Gastroesophageal sphincter (tissue), 3 donors: Measurements from ENCODE around the gene ZMIZ1.

Experiments used
- CTCF ChIP-seq, 4 experiments: fragments of 200-600 bp in 2 of 4; fragments of 450-650 bp in 2 of 4; sonication (generic) in 1 of 4; IDR thresholded peaks; one replicate each; pipeline ENCODE4 v1.5.1; 2017 to 2019; ENCODE audit warnings: antibody characterized with exemption in 4 of 4, mild to moderate bottlenecking in 2 of 4, moderate library complexity in 2 of 4
- EP300 ChIP-seq: sonication (generic); formaldehyde crosslinking; IDR thresholded peaks from one replicate; pipeline ENCODE4 v1.6.1; 2017; ENCODE audit warnings: antibody characterized with exemption, mild to moderate bottlenecking
- POLR2A ChIP-seq, 2 donors: fragments of 450-650 bp; IDR thresholded peaks; one replicate each; pipeline ENCODE4 v1.6.1; 2017; ENCODE audit warnings: antibody characterized with exemption in 2 of 2, mild to moderate bottlenecking in 2 of 2, moderate library complexity in 1 of 2
- POLR2AphosphoS5 ChIP-seq: sonication (generic); formaldehyde crosslinking; IDR thresholded peaks from one replicate; pipeline ENCODE4 v1.6.1; 2017; ENCODE audit warnings: antibody characterized with exemption

GRCh38 chr10:79323602-79324001 is 254.8 kb downstream of the ZMIZ1 start:
- TF ChIP-seq CTCF (IDR thresholded peaks at IDR 0.05) (no peak), POLR2A (IDR thresholded peaks at IDR 0.05) (no peak), EP300 (no peak), POLR2AphosphoS5 (no peak)
